ENCODE data around the gene CUL4B.

DNA sequence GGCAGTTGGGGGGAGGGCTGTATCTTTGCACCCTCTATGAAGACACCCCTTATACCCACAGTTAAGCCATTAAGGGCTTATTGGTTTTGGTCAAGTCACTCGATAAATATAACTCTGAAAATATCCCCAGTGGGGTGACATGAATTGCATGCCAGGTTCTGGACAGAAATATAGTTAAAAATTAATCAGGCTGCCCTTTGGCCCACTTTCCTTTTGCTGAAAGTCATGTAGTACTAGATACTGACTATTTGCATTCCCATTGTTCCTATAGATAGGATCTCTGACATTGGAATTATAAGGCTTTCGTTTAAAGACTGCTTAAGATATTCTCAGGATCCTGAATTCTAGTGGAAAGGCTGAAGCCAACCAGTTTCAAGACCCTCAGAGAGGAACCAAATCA lies 48.1 kb downstream of the CUL4B start:
- TF ChIP-seq CTCF (IDR thresholded peaks at IDR 0.05) (no peak), POLR2A (IDR thresholded peaks at IDR 0.05) (no peak), EP300 (IDR thresholded peaks at IDR 0.05) (no peak)
